ENCODE data around the gene JMJD8. TPM values are rescaled to one million over a fixed set of nuclear protein-coding genes. Genes with fewer than 3 reads are reported as not detected.

JMJD8 gene
- total RNA-seq, 1 donor from 2014 or later = 62.9 TPM

GRCh38 chr16:694863-695354, 10.8 kb upstream of the JMJD8 start:
- no peak for DNase-seq (ENCODE audit: extremely low spot score in 2 of 2)
- H3K4me1 ChIP-seq = peaks cover 44% of the 10 kb centered on the region
- H3K27ac ChIP-seq = no peak overlapping the region
- H3K9me3 ChIP-seq = no peaks in the 10 kb centered on the region
- H3K27me3 ChIP-seq = peaks cover 9% of the 10 kb centered on the region
- intact Hi-C loops (cut with DNase I) = no loop called here
- no peaks in the 10 kb centered on the region for H3K36me3 ChIP-seq
- TF ChIP-seq, protein P1, sequence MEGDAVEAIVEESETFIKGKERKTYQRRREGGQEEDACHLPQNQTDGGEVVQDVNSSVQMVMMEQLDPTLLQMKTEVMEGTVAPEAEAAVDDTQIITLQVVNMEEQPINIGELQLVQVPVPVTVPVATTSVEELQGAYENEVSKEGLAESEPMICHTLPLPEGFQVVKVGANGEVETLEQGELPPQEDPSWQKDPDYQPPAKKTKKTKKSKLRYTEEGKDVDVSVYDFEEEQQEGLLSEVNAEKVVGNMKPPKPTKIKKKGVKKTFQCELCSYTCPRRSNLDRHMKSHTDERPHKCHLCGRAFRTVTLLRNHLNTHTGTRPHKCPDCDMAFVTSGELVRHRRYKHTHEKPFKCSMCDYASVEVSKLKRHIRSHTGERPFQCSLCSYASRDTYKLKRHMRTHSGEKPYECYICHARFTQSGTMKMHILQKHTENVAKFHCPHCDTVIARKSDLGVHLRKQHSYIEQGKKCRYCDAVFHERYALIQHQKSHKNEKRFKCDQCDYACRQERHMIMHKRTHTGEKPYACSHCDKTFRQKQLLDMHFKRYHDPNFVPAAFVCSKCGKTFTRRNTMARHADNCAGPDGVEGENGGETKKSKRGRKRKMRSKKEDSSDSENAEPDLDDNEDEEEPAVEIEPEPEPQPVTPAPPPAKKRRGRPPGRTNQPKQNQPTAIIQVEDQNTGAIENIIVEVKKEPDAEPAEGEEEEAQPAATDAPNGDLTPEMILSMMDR (IDR thresholded peaks at IDR 0.05) = no peak
- TF ChIP-seq POLR2A (IDR thresholded peaks at IDR 0.05) = no peak
- no peak for TF ChIP-seq POLR2AphosphoS5 (IDR thresholded peaks at IDR 0.05; ENCODE audit: insufficient read depth in 1 of 2, low read depth in 1 of 2)
- H3K4me3 ChIP-seq = peak overlapping the region; percentile 38 to 40

GRCh38 chr16:694187-694862, 10.2 kb upstream of the JMJD8 start:
- H3K9me3 ChIP-seq = no peaks in the 10 kb centered on the region
- no peak overlapping the region for H3K27ac ChIP-seq
- H3K27me3 ChIP-seq = peaks cover 9% of the 10 kb centered on the region
- peaks cover 50% of the 10 kb centered on the region for H3K4me1 ChIP-seq
- intact Hi-C loops (cut with DNase I) = no loop called here
- no peak for DNase-seq (ENCODE audit: extremely low spot score in 2 of 2)
- H3K36me3 ChIP-seq = no peaks in the 10 kb centered on the region
- TF ChIP-seq POLR2A (IDR thresholded peaks at IDR 0.05) = no peak
- TF ChIP-seq, protein P1 (IDR thresholded peaks at IDR 0.05) = no peak
- TF ChIP-seq POLR2AphosphoS5 (IDR thresholded peaks at IDR 0.05; ENCODE audit: insufficient read depth in 1 of 2, low read depth in 1 of 2) = no peak
- H3K4me3 ChIP-seq = peak overlapping the region; percentile 38 to 40

DNA sequence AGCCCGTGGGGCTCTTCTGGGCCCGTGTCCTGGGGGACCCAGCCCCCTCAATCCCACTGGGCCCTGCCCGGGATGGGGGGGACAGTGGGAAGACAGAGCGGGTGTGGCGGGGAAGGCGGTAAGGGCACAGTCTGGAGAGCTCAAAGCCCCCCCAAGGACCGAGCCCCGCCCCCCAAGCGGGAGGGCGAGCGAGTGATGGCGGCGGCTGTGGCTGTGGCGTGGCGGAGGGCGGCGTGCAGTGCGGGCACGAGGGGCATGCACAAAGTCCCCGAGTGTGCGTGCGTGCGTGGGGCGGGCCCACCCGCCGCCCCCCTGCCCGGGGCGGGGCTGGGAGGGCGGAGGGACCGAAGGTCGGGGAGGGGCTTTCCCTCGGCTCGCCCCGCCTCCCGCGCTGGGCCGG, 9.6 kb upstream of the JMJD8 start:
- peaks cover 9% of the 10 kb centered on the region for H3K27me3 ChIP-seq
- H3K4me3 ChIP-seq = peak overlapping the region; percentile 7 to 38
- intact Hi-C loops (cut with DNase I) = no loop called here
- H3K27ac ChIP-seq = no peak overlapping the region
- no peak for DNase-seq (ENCODE audit: extremely low spot score in 2 of 2)
- H3K9me3 ChIP-seq = no peaks in the 10 kb centered on the region
- peaks cover 56% of the 10 kb centered on the region for H3K4me1 ChIP-seq
- TF ChIP-seq, protein P1 (IDR thresholded peaks at IDR 0.05) = no peak
- TF ChIP-seq POLR2A (IDR thresholded peaks at IDR 0.05) (no peak), POLR2AphosphoS5 (IDR thresholded peaks at IDR 0.05; ENCODE audit: insufficient read depth in 1 of 2, low read depth in 1 of 2) (no peak)
- H3K36me3 ChIP-seq = no peaks in the 10 kb centered on the region

- Histone ChIP-seq H3K9me3 (no peaks in the 10 kb centered on the region), H3K27ac (no peak overlapping the region), H3K36me3 (no peaks in the 10 kb centered on the region), H3K4me1 (peaks cover 59% of the 10 kb centered on the region), H3K4me3 (no peak overlapping the region), H3K27me3 (peaks cover 9% of the 10 kb centered on the region)
- intact Hi-C loops (cut with DNase I) = no loop called here
- TF ChIP-seq POLR2A (IDR thresholded peaks at IDR 0.05) (no peak), POLR2AphosphoS5 (IDR thresholded peaks at IDR 0.05; ENCODE audit: insufficient read depth in 1 of 2, low read depth in 1 of 2) (no peak)
- TF ChIP-seq, protein P1 (IDR thresholded peaks at IDR 0.05) = no peak
- DNase-seq (ENCODE audit: extremely low spot score in 2 of 2) = no peak
These were observed 9.2 kb upstream of the JMJD8 start for GRCh38 chr16:693364-693763.

Data from vagina (tissue), 2 donors.